Urothelium cell line (cell line): ENCODE results near the gene UGT1A1.

Experiments used
- DNase-seq: peaks from one replicate; pipeline ENCODE4 v3.0.0; 2011; ENCODE audit warnings: low spot score, mixed read lengths
- FAIRE-seq: peaks from 2 replicates; lab custom pipeline; 2011; peaks lifted over from hg19 to GRCh38; lab: Jason Lieb, UNC

Gene UGT1A1

DNA sequence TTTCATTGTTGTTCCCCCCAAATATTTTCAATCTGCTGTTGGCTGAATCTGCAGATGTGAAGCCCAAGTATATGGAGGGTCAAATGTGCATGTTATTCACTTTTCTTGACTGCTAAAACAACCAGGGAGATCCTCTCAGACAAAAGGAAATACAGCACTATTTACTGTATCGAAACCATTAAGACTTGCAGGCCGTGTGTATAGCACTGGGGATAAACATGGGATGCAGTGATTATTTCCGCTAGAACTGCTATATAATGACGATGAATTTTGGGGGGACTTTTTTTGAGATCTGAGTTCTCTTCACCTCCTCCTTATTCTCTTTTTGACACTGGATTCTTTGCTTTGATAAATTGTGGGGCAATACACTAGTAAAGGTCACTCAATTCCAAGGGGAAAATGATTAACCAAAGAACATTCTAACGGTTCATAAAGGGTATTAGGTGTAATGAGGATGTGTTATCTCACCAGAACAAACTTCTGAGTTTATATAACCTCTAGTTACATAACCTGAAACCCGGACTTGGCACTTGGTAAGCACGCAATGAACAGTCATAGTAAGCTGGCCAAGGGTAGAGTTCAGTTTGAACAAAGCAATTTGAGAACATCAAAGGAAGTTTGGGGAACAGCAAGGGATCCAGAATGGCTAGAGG lies 3.5 kb upstream of the UGT1A1 start:
- DNase-seq (no peak), FAIRE-seq (no peak)

- FAIRE-seq, result no peak
- no peak for DNase-seq
These were observed 1.9 kb upstream of the UGT1A1 start for GRCh38 chr2:233758141-233758540.

- FAIRE-seq (no peak), DNase-seq (no peak)
These were observed 1.2 kb upstream of the UGT1A1 start for GRCh38 chr2:233758849-233759248.

DNA sequence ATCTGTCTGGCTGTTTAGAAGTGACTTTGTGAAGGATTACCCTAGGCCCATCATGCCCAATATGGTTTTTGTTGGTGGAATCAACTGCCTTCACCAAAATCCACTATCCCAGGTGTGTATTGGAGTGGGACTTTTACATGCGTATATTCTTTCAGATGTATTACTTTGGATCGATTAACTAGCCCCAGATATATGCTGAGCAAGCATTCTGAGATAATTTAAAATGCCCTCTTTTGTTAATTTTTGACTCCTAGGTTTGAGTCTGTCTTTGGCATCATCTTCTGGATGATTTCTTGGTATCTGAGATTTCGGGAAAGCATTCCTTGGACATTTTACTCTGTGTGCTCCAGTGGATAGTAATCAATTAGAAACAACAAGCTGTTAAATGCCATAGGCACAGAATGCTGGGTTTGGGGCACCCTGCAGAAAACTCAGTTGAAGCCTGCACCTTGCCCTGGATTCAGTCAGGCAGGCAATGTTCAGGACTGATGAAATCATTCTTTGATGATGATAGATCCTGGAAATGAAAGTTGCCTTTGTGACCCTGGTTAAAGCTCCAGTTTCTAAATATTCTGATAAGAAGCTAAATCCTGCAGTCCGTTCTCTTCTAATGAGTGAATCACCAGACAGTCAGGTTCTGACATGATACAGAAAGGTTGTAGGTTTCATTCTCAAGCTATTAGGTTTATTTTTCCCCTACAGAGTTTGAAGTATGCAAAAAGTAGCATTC lies 1.1 kb downstream of the UGT1A1 start:
- no peak for FAIRE-seq
- no peak for DNase-seq

DNA sequence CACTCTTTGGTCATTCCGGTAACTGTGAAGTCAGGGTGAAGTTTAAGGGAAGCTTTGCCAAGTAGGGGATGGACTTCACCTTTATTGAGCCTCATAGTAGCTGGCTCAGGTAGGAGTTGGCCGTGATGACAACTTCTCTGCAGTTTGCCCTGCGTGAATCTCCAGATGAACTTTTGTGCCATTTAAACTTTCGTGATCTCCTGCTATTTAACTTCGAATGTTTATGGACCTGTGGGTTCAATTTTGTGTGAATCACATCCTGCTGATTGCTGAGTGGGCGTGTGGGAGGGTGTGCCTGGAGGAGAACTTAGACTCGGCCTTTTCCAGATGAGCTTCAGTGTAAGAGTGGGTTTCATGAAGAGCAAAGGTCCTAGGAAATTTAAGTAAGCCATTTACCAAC lies 4.2 kb downstream of the UGT1A1 start:
- FAIRE-seq (no peak), DNase-seq (peak; percentile 26)

DNA sequence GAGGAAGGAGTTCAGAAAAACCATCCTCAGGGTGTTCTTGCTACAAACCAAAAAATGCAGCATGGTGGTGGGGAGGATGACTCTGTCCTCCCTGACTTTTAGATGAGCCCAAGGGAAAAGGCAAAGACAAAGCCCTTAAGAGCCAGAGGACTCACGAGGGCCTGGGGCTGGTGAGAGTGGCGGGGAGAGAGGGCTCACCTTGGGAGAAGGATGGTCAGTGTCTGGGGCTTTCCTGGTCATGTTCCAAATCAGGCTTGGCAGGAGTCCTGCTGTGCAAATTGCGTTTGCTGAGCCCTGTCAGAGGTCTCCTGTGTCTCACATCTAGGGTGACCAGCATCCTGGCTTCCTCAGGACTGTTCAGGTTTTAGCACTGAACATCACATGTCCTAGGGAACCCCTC lies 4.7 kb downstream of the UGT1A1 start:
- no peak for FAIRE-seq
- DNase-seq, result no peak

DNA sequence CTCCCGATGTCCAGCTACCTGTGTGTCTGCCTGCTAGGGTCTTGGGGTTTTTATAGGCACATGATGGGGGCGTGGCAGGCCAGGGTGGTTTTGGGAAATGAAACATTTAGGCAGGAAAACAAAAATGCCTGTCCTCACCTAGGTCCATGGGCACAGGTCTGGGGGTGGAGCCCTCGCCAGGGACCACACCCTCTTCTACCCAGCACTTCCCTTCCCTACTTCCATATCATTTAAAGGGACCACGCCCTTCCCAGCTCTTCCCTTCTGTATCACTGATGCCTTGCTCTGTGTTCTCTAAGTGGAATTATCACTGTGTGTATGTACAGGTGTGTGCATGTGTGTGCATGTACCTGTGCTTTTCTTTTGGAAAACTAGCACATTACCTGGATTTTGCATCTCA lies 6.3 kb downstream of the UGT1A1 start:
- FAIRE-seq, result no peak

DNA sequence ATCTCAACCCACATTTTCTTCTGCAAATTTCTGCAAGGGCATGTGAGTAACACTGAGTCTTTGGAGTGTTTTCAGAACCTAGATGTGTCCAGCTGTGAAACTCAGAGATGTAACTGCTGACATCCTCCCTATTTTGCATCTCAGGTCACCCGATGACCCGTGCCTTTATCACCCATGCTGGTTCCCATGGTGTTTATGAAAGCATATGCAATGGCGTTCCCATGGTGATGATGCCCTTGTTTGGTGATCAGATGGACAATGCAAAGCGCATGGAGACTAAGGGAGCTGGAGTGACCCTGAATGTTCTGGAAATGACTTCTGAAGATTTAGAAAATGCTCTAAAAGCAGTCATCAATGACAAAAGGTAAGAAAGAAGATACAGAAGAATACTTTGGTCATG lies 8.0 kb downstream of the UGT1A1 start:
- FAIRE-seq, result no peak

More for the DNA sequence above, 6.3 kb downstream of the UGT1A1 start:
- DNase-seq, result no peak

GRCh38 chr2:233769260-233769659 lies 9.2 kb downstream of the UGT1A1 start:
- no peak for DNase-seq
- FAIRE-seq, result no peak

More for the DNA sequence above, 8.0 kb downstream of the UGT1A1 start:
- no peak for DNase-seq

DNA sequence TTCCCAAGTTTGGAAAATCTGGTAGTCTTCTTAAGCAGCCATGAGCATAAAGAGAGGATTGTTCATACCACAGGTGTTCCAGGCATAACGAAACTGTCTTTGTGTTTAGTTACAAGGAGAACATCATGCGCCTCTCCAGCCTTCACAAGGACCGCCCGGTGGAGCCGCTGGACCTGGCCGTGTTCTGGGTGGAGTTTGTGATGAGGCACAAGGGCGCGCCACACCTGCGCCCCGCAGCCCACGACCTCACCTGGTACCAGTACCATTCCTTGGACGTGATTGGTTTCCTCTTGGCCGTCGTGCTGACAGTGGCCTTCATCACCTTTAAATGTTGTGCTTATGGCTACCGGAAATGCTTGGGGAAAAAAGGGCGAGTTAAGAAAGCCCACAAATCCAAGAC lies 12.1 kb downstream of the UGT1A1 start:
- no peak for FAIRE-seq

DNA sequence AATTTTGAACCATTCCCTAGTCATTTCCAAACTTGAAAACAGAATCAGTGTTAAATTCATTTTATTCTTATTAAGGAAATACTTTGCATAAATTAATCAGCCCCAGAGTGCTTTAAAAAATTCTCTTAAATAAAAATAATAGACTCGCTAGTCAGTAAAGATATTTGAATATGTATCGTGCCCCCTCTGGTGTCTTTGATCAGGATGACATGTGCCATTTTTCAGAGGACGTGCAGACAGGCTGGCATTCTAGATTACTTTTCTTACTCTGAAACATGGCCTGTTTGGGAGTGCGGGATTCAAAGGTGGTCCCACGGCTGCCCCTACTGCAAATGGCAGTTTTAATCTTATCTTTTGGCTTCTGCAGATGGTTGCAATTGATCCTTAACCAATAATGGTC lies 12.5 kb downstream of the UGT1A1 start:
- DNase-seq (no peak), FAIRE-seq (no peak)

More for the DNA sequence above, 12.1 kb downstream of the UGT1A1 start:
- DNase-seq, result no peak

GRCh38 chr2:233773854-233774253 lies 13.8 kb downstream of the UGT1A1 start:
- no peak for FAIRE-seq
- DNase-seq, result no peak

DNA sequence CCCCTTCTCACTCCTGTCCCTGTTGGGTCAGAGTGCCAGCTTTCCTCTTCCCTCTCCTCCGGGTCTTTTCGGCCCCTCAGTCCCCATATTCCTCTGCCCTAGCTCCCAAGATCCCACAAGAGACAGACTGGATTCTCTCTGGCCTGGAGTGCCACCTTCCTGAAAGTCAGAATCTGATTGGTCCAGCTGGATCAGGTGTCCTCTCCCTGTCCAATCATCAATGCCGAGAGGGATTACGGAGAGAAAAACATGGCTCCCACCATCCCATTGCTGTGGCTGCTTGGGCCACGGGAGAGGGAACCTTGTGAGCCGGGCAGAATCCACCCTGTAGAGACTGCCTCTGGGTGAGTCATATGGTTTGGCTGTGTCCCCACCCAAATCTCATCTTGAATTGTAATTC lies 15.3 kb downstream of the UGT1A1 start:
- no peak for FAIRE-seq
- no peak for DNase-seq

DNA sequence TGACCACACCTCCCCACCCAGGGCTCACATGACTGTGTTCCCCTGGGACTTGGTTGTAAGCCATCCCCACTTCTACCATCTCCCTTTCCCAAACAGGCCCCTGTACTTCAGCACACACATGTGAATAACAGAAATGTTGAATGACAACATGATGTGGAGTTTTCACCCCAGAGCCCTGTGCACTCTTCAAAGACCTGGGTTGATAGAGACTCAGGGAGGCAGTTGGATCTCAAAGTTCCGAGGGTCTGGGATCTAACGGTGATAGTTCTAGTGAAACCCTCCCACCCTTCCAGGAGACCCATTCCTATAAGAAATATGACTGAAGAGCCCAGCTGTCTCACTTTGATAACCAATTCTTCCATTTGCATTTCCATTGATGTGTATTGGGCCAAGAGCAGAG lies 18.0 kb downstream of the UGT1A1 start, which contains the start of gene MROH2A:
Gene MROH2A (plus strand): TSS at position 301 of the 400 bp plus-strand sequence. CDS start 1,029 bp downstream, outside the sequence.
- DNase-seq (no peak), FAIRE-seq (no peak)

GRCh38 chr2:233779722-233780121 lies 19.7 kb downstream of the UGT1A1 start:
- DNase-seq, result no peak

DNA sequence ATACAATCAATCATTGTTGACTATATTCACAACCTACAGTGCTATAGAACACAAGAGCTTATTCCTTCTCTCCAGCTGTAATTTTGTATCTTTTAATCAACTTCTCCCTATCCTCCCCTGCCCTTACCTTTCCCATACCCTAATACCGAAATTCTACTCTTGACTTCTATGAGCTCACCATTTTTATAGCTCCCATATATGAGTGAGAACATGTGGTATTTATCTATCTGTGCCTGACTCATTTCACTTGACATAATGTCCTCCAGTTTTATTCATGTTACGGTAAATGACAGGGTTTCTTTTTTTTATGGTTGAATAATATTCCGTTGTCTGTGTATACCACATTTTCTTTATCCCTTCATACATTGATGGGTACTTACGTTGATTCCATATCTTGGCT lies 20.7 kb downstream of the UGT1A1 start:
- DNase-seq, result no peak
- no peak for FAIRE-seq

More at GRCh38 chr2:233779722-233780121, 19.7 kb downstream of the UGT1A1 start:
- no peak for FAIRE-seq

DNA sequence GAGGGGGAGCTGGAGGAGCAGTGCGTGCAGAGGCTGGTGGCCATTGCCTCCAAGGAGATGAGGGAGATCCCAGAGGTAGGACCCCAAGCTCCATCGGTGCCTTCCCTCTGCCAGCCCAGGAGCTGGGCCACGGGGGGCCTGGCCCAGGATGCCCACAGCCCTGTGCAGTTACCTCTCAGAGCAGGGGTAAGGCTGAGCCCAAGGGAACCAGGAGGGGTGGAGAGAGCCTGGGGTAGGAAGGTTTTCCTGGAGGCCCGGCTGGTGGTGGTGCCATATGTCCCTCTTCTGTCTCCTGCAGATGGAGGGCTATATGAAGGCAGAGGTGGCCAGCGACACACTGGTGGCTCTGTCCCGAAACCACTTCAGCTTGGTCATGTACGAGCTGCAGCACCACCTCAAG lies 29.5 kb downstream of the UGT1A1 start:
- no peak for DNase-seq
- FAIRE-seq, result no peak

DNA sequence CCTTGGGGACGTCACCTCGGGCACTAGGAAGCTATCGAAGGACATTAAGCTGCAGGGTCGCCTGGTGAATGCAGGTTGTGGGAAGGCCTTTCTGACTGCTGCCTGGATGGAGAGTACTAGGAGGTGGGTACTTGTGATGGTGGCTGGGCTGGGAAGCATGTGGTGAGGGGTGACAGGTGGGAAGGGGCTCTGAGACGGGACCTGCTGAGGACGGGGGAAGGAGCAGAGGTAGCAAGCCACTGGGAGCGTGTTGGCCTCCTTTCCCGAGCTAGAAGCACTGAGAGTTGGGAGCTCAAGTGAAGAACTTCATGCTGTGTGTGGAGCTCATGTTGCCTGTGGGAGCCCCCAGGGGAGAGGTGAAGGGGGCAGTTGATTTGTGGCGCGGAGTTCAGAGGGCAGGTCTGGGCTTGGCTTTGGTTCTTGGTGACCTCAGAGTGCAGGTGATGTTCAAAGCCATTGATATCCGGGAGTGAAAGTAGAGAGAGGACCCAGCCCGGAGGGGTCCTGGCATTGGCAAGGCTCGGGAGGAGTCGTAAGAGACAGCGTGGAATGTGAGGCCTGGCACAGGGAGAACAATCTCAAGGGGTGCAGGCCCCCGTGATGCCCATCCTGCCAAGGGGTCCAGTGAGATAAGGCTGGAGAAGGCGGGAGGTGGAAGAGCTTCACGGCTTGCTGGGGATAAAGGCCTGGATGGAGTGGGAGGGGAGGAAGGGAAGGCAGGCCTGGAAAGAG lies 31.2 kb downstream of the UGT1A1 start:
- no peak for FAIRE-seq
- DNase-seq, result no peak

DNA sequence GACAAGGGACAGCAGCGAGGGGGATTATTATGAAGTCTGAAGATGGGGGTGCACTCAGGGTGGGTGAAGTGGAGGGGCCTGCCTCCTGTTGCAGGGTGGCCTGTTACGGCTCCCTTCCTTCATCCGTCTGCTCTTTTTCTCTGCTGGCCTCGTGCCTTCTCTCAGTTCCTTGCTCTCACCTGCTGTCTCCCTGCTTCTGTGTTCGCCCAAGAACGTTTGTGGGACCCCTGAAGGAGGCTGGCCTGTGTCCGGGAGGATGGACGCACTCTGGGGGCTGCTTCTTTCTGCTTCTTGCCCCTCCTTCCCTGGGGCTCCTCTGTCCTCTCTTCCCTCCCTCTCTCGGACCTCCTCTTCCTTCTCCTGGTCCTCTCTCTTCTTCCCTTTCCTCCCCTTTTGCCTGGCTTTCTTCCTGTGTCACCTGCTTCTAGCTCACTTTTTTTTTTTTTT lies 31.8 kb downstream of the UGT1A1 start:
- FAIRE-seq, result no peak
- DNase-seq, result no peak

GRCh38 chr2:233792720-233793119 lies 32.6 kb downstream of the UGT1A1 start:
- DNase-seq (no peak), FAIRE-seq (no peak)

GRCh38 chr2:233793465-233794127 lies 33.5 kb downstream of the UGT1A1 start:
- FAIRE-seq (no peak), DNase-seq (no peak)
